Stimulated activated naive CD4-positive, alpha-beta T cell (primary cell): ENCODE data around the gene CALHM3.

Experiments used
- DNase-seq, 6 experiments: peaks; one replicate each; lab custom pipeline; 2025; lab: John Stamatoyannopoulos, UW

CALHM3 gene

DNA sequence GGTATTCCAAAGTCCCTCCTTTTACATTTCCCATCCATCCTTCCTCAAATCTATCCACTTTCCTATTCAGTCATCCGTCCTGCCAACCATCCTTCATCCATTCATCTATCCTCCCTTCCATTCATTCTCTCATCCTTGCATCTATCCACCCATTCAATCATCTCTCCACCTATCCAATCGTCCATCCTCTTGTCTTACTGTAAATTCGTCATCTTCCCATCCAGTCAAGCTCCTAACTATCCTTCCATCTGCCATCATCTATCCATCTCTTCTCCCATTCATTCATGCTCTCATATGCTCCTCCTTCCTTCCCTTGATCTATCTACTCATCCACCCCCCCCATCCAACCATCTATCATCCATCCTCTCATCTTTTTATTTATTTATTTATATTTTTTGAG is 5.0 kb downstream of the CALHM3 start:
- DNase-seq, result no peak

DNA sequence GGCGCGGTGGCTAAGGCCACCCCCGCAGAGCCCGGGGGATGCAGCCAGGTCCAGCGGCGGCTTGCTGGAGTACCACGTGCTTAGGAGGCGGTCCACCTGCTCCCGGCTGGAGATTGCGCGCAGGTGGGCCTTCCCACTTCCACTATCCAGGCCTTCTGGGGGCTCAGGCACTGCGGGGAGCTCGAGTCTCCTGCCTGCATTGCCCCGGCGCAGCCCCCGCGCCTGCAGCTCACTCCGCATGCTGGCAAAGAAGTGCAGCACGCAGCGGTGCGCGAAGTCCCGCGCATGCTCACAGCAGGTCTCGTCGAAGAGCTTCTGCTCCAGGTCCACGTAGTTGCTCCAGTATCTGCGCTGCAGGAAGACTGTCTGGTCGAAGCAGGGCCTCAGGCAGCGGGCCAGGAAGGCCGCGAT is 5.8 kb downstream of the CALHM3 start:
- DNase-seq, result no peak

DNA sequence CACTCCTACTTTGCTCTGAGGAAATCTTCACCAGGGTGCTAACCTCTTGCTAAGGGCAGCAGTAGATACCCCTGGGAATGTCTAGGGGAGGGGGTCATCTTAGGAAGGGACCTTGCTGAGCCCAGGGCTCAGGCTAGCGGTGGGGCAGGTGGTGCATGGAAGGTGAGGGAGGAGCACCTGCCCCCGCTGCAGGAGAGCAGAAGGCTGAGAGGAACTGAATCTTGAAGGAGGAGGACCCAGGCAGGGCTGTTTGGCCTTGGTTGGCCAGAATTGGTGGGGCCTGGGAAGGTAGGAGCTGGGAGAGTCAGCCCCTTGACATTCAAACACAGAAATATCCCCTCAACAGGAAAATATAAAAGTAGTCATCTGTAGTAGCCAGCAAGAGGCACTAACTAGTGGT is 7.0 kb downstream of the CALHM3 start:
- no peak for DNase-seq

DNA sequence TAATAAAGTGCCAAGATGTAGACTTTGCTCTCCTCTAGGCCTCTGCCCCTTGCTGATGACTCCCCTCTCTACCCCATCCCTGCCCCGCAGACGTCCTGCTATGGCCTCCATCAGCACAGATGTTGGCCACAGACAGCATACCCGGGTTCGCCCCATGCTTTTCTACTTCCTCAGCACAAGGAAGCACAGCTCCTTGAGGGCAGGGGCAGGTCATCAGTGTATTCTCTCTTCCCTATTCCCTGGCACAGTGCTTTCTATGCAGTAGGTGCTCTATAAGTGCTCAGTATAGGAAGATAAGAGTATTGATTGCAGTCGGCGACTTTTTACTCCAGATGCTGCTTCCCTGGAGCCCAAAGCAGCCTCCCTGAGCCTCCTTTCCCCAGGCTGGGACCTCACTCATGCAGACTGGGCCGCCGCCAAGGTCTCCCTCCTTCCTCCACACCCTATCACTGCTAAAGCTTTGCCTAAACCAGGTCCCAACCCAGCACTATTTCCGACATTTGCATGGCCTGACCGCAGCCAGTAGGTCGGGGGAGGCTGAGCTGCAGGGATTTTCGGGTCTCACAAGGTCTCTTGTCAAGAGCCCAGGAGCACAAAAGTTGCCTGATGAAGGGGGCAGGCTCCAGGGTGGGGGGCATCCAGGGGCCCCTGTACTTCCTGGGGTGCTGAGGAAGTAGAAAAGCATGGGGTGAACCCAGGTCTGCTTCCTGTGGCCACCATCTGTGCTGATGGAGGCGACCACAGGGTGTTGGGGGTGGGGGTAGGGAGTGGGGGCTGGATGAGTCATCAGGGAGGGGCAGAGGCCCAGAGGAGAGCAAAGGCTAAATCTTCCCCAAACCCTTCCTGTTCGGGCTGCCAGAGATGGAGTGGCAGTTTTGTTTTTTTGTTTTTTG is 8.0 kb downstream of the CALHM3 start:
- peak in 3 of 6 experiments; percentile 20 to 45 (median 32) for DNase-seq

DNA sequence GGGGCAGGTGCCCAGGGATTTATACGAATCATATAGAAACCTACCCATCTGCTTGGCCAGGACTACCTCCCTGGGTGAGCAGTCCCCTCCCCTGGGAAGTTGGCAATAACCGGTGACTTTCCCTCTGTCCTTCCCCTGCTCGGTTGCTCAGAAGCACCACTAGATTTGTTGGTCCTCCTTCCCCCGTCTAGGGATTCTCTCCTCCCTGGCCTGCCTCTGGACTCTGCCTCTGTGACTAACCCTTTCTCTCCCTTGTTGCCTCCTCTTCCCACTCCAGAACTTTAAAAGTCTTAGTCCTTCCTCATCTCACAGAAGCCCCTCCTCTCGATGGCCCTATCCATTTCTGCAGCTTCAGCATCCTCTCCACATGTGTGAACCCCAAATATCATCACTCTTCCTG is 9.8 kb downstream of the CALHM3 start:
- DNase-seq, result no peak

DNA sequence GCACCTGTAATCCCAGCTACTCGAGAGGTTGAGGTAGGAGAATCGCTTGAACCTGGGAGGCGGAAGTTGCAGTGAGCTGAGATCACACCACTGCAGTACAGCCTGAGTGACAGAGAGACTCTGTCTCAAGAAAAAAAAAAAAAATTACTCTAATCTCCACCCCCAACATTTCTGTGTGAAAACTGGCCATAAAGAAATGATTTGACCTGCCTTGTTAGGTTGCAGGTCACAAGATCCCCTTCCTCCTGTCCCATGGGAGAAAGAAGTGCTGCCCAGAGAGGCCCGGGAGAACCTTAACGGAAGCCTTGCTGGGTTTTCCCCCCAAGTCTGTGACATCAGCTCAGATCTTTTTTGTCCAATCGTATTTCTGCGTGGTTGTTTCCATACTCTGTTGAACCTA is 11.6 kb downstream of the CALHM3 start:
- no peak for DNase-seq

DNA sequence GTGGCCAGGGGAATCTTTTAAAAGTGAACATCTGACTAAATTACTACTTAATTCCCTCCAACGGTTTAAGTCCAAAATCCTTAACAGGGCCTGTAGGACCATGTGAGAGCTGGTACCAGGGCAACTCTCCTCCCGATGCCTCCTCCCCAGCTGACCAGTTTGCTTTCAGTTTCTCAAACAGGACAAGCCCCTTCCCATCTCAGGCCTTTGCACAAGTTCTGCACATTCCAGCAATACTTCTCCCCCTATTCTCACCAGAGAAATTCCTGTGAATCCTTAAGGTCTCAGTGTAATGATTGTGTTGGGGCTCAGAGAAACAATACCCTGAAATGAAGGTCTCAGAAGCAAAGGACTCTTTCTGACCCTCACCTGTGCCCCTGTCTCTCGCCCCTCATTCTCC is 12.3 kb downstream of the CALHM3 start:
- no peak for DNase-seq

DNA sequence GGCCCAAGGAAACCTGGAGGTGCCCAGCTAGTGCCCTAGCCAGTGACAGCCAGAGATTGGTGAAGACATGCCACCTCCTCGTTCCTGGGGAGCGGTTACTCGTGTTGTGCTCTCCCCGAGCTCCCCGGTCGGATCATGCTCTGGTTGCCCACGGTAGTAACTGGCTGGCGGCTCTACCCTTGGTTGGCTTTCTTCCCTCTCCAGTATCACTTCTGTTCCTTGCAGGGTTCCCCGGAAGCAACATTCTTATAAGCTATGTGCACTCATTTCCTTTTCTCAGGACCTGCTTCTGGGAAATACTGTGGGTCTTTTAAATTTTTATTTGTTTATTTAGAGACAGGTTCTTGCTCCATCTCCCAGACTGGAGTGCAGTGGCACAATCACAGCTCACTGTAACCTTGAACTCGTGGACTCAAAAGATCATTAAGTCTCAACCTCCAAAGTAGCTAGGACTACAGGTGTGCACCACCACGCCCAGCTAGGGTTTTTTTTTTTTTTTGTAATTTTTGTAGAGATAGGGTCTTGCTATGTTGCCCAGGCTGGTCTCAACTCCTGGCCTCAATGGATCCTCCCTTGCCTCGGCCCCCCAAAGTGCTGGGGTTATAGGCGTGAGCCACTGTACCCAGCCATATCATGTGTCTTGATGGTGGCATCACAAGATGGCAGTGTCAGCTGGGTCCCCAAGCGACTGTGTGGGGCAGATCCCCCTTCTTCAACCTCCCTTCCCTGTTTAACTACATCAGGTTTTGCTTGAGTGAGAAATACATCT is 13.4 kb downstream of the CALHM3 start:
- DNase-seq, result no peak

DNA sequence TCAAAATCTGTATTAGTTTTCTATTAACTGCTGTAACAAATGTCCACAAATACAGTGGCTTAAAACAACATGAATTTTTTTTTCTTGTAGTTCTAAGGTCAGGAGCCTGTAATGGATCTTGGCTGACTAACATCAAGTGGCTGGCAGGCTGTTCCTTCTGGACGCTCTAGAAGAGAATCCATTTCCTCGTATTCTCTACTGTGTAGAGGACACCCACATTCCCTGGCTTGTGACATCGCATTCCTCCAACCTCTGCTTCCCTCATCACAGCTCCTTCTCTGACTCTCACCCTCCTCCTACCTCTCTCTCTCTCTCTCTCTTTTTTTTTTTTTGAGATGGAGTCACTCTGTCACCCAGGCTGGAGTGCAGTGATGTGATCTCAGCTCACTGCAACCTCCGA is 15.5 kb downstream of the CALHM3 start:
- no peak for DNase-seq

DNA sequence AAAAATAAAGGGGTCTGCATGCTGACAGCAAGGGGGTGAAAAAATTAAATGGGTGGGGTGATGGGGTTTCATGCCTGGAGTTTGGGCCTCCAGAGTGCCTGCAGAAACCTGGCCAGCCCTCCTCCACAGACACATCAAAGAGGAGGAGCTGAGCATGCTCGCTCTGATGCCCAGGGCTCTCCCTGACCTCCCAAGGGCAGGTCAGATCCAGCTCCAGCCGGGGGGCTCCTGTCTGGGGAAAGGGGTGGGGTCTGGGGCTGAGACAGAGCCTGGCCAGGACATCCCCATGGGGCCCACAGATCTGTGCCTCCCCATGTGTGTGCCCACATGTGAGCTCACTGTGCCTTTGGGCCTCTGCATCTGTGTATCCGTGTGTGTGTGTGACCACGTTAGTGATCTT is 19.4 kb downstream of the CALHM3 start:
- DNase-seq, result no peak

DNA sequence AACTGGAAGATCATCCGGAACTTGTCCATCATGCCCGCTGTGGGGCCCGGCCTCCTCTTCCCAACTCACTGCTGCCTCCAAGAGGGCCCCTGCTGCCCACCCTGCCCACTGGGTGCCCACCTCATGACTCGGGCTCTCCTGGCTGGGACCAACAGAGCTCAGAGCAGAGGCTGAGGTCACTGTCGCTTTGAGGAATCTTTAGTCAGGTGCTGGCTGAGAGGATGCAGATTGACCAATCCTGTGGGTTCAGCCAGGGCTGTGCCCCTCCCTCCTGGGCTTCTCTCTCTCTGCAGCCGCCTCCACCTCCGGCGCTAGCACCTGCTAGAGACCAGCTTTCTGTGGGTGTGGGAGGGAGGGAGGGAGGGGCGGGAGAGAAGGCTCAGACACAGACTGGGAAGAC is 20.3 kb downstream of the CALHM3 start, which contains the start of gene CALHM1:
Gene CALHM1, minus strand, starts transcription at position 181 of the 400 bp plus-strand sequence. Its CDS starts 149 bp downstream, at position 32.
- DNase-seq, result no peak

DNA sequence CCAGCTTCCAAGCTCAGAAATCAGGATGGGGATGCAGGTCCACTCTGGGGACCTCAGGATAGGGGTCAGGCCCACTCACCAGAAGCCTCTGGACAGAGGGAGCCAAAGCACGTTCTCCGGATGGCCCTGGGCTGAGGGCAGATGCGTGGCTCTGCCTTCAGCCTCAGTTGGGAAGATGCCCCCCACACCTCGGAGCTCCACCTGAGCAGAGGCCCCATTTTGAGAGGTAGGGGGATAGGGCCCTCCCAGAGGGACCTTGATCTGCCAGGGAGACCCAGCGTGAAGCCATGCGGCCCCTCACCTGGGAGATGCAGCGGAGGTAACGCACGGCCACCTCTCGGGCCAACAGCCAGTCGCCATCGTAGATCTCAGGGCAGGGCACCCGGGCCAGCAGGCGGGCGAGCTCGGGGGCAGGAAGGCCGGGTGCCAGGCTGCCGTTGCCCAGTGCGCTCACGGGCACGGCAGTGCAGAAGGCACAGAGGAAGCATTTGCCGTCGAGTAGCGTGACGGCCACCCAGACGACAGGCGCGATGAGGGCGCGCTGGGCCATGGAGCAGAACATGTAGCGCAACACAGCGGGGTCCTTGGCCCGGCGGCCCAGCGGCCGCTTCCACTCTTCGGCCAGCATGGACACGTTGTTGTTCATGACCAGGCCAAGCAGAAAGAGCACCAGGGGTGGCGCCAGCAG is 21.0 kb downstream of the CALHM3 start:
- DNase-seq, result no peak

DNA sequence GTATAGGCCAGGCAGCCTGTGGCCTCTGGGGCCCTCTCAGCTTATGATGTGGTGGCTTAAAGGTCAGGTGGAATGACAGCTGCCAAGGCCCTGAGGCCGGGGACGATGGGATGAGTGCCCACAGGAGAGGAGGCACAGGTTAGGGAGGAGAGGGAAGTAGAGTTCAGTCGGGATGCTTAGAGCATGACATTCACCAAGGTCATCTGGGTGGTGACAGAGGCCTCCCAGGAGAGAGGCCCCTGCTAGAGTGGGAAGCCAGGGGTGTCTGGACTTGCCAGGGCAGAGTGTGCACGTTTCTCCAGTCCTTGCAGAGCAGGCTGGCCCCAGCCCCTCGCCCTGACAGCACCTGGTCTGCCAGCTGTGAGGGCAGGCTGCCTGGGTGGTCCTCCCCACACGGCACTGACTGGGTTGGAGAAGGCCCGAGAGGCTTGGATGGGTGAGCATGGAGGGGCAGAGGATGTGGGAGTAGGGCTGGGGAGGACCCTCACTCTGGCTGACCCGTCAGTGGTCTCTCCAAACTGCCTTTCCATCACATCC is 21.8 kb downstream of the CALHM3 start:
- DNase-seq, result no peak

DNA sequence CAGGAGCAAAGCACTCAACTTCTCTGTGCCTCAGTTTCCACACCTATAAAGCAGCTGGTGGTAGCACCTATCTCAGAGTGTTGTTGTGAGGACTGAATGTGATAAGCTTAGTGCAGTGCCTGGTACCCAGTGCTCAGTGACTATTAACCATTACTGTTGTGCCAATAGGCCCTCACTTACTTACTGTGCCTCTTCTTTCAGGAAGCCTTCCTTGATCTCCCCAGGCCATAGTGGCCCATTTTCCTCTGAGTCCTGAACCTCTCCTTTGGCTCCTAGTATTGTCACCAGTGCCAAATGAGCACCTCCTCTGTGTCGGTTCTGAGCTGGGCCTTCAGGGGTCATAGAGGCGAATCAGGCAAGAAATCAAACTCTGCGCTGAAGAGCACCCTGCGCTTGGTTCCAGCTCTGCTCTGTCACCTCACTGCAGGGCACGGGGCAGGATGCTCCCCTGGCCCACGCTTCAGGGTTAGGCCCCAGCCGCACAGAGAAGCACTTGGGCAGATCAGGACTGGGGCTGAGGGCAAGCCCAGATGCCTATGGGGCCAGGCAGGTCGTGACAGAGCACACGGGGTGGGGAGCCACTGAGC is 22.9 kb downstream of the CALHM3 start:
- DNase-seq, result no peak

DNA sequence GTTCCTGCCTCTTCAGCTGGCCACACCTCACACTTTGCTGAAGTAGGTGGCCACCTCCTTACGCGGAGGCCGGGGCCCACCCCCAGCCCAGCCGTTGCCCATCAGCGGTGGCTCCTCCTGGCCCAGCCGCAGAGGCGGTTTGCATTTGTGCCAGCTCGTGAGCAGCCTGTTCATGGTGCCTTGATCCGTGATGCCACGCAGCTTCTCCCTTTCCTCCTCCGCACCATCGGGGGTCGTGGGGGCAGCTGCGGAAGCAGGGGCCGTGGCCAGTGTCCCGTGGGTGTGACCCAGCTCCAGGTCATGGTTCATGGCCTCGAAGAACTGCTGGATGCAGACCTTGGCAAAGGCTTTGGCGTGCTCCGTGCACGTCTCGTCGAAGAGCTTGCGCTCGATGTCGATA is 23.8 kb downstream of the CALHM3 start:
- DNase-seq, result no peak

DNA sequence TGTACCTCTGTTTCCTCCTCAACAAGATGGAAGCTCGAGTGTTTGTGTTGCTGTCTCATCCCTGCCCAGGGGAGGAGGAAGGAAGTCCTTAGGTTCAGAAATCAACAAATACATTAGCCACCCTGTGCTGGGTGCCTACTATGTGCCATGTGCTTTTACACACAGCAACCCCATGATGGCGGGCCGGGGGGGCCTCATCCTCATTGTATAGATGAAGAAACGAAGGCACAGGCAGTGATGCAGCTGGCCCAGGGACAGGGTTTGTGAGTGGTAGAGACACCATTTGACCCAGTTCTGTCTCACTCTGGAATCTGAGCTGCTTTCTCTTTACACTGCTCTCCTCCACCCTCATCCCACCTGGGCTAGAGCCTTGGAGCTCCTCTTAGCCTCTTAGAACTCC is 25.0 kb downstream of the CALHM3 start:
- DNase-seq, result no peak

DNA sequence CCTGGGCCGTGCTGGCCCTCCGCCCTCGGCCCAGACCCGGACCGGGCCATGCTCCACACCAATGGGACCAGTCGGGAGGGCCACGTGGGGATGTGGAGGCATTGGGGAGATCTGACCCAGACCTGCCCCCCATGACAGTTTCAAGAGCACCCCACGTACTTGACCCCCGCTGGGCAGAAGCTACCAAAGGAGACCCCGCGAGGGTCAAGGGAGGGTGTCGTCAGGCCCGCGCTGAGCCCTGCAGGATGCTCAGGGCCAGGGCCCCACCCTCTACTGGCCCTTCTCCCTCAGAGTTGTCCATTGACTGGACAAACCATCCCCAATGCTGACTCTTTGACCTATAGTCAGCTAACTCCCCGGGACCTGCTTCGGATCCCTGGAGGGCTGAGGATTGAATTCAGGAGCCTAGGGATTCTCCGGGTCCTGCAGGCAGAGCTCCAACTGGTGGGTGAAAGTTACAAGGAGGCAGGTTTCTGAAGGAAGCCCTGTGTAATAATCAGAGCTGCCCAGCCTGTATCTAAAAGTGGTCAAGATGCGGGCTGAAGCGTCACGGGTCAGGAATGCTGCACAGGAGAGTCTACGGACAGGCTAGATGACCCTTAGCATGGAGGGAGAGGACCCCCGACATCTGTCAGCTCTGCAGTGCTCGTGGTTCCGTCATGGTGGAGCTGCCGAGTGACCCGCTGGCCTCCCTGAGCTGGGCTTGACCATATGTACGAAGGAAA is 26.4 kb downstream of the CALHM3 start:
- DNase-seq, result no peak

DNA sequence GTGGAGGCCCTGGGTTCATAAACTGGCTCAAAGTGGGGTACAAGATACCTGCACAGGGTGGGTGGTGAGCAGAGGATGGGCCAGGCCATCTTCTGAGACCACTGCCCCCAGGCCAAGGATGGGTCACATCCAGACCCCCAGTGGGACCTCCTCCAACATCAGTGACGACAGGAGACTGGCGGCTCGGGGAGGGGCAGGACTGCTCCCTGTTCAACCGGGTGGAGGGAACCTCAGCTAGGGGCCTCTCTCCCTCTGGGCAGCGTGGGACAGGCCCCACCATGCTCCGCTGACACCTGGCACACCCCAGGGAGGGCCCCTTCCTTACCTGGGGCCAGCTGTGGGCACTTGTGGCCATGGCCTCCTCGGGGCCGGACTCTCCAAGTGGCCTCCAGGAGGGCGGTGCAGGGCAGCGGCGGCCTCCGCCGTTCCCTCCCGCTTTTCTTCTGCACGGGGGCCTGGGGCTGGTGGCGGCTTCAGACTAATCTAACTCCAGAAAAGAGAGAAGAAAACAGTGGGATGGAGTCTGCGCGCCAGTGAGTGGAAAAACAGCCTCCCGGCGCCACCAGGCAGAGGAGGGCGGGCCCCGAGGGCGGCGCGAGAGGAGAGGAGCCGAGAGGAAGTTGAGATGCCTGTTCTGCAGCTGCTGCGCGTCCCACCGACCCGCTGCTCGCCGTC is 27.1 kb downstream of the CALHM3 start, which contains the start of gene CALHM2:
Gene CALHM2, minus strand, starts transcription at position 540 of the 675 bp plus-strand sequence. CDS start 2,429 bp downstream, outside the sequence.
- peak in 4 of 6 experiments; percentile 8 to 55 (median 28) for DNase-seq

DNA sequence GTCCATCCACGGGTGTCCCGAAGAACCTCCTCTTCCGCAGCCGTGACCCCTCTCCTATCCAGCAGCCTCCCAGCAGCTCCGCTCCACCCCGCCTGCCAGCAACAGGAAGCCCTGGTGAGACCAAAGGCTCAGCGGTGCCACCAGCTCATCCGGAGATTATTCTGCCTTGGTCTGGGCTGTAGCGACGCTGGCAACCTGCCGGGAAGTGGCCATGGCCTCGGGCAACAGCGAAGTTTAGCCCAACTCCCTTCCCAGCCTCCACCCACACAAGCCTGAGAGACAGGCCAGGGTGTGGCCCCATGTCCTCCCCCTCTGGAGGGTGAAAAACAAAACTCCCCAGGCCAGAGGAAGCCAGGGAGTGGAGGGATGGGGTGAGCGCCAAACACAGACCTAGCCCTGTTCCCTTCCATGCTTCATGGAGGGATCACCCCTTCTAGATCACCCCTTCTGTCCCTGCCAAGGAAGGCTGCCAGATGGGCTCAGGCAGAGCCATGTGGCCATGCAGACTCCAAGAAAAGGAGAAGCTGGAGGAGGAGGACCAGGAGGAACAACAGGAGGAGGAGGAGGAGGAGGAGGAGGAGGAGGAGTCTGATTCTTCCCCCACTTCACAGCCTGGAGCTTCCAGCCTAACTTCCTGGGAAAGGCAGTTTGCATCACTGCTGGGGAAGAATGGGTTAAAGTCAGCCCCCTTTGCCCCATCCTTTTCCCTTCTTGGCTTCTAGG is 27.8 kb downstream of the CALHM3 start:
- DNase-seq, result peak in 4 of 6 experiments; percentile 24 to 46 (median 32)
